ENCODE results near the gene WNT9A. TPM values are rescaled to one million over a fixed set of nuclear protein-coding genes. Genes with fewer than 3 reads are reported as not detected.

WNT9A gene
- total RNA-seq, 1 experiment from 2014 or later, result 0.24 TPM

GRCh38 chr1:227954163-227954850, 6.6 kb upstream of the WNT9A start:
- no peaks in the 10 kb centered on the region for H3K36me3 Mint-ChIP-seq (ENCODE audit: insufficient read depth, unreplicated experiment)
- H3K4me1 Mint-ChIP-seq (ENCODE audit: low read depth, unreplicated experiment), result peaks cover 8% of the 10 kb centered on the region
- BruUV-seq (replicated peaks), result no TSS peak
- TF ChIP-seq CTCF (IDR thresholded peaks at IDR 0.05; ENCODE audit: unreplicated experiment), result no peak
- H3K27me3 Mint-ChIP-seq (ENCODE audit: unreplicated experiment), result peaks cover 52% of the 10 kb centered on the region
- no peak overlapping the region for H3K4me3 Mint-ChIP-seq (ENCODE audit: low read depth, unreplicated experiment)
- DNase-seq, result no peak
- no peak overlapping the region for H3K27ac Mint-ChIP-seq (ENCODE audit: unreplicated experiment)
- intact Hi-C loops (cut with micrococcal nuclease; ENCODE audit: unreplicated experiment), result no loop called here
- no peaks in the 10 kb centered on the region for H3K9me3 Mint-ChIP-seq (ENCODE audit: low read depth, unreplicated experiment)
- CTCF ChIA-PET, result interaction anchor here (0.9 to 1.3 kb wide), 3 partner anchors 45 to 473 kb away, joined by 3 to 9 read pairs (median 4); no protein-coding TSS in a partner anchor

DNA sequence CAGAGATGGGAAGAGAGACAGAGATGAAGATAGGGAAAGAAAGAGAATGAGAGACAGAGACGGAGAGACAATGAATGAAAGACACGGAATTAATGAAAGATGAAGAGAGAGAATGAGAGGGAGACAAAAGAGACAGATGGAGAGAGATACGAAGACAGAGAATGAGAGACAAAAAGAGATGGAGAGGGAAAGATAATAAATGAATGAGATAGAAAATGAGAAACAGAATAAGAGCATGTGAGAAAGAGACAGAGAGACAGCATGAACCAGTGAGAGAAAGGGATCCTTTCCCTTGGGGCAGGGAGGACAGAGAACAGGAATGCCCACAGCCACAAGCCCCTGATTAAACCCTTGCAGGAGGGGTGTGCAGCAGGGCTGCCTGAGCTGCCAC, 5.3 kb upstream of the WNT9A start:
- Mint-ChIP-seq H3K27me3 (ENCODE audit: unreplicated experiment) (peaks cover 58% of the 10 kb centered on the region), H3K4me3 (ENCODE audit: low read depth, unreplicated experiment) (no peak overlapping the region), H3K4me1 (ENCODE audit: low read depth, unreplicated experiment) (peaks cover 8% of the 10 kb centered on the region), H3K36me3 (ENCODE audit: insufficient read depth, unreplicated experiment) (no peaks in the 10 kb centered on the region), H3K27ac (ENCODE audit: unreplicated experiment) (no peak overlapping the region), H3K9me3 (ENCODE audit: low read depth, unreplicated experiment) (no peaks in the 10 kb centered on the region)
- BruUV-seq (replicated peaks), result no TSS peak
- intact Hi-C loops (cut with micrococcal nuclease; ENCODE audit: unreplicated experiment), result no loop called here
- CTCF ChIA-PET, result interaction anchor here (0.5 to 1.3 kb wide), 5 partner anchors 42 to 472 kb away, joined by 3 to 9 read pairs (median 5); no protein-coding TSS in a partner anchor
- no peak for TF ChIP-seq CTCF (IDR thresholded peaks at IDR 0.05; ENCODE audit: unreplicated experiment)
- no peak for DNase-seq

DNA sequence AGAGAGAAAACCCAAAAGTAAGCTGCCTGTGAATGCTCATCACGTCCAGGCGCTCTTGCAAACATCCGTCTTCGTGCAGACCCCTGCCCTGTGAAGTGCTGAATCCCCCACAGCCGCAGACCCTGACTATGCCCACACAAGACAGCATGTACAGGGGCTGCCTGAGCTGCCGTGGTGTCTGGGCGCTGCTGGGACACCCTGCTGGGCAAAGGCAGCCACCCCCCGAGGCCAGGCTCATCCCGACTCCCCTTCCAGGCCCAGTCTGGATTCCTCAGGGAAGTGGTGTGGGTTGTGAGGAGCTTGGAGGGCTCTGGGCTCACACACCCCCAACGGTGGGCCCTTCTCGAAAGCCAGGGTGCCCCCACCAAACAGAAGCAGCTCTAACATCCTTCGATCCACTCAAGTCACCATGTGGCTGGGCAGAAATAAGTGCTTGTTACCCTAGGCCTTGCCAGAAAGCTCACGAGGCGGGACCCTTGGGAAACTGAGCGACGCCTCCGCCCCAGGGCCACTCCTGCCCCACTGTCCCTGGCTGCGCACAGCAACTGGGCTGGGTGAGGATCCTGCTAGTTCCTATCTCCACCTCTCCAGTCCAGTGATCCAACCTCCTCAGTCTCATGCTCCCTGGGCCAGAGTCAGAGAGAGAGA, 4.8 kb upstream of the WNT9A start:
- no peak overlapping the region for H3K4me3 Mint-ChIP-seq (ENCODE audit: low read depth, unreplicated experiment)
- CTCF ChIA-PET, result interaction anchor here (0.6 to 1.3 kb wide), 2 partner anchors 190 to 499 kb away, joined by 3 to 4 read pairs; no protein-coding TSS in a partner anchor
- H3K9me3 Mint-ChIP-seq (ENCODE audit: low read depth, unreplicated experiment), result no peaks in the 10 kb centered on the region
- BruUV-seq (replicated peaks), result no TSS peak
- no peak for TF ChIP-seq CTCF (IDR thresholded peaks at IDR 0.05; ENCODE audit: unreplicated experiment)
- DNase-seq, result no peak
- intact Hi-C loops (cut with micrococcal nuclease; ENCODE audit: unreplicated experiment), result no loop called here
- H3K27me3 Mint-ChIP-seq (ENCODE audit: unreplicated experiment), result peaks cover 55% of the 10 kb centered on the region
- peaks cover 8% of the 10 kb centered on the region for H3K4me1 Mint-ChIP-seq (ENCODE audit: low read depth, unreplicated experiment)
- no peak overlapping the region for H3K27ac Mint-ChIP-seq (ENCODE audit: unreplicated experiment)
- no peaks in the 10 kb centered on the region for H3K36me3 Mint-ChIP-seq (ENCODE audit: insufficient read depth, unreplicated experiment)

DNA sequence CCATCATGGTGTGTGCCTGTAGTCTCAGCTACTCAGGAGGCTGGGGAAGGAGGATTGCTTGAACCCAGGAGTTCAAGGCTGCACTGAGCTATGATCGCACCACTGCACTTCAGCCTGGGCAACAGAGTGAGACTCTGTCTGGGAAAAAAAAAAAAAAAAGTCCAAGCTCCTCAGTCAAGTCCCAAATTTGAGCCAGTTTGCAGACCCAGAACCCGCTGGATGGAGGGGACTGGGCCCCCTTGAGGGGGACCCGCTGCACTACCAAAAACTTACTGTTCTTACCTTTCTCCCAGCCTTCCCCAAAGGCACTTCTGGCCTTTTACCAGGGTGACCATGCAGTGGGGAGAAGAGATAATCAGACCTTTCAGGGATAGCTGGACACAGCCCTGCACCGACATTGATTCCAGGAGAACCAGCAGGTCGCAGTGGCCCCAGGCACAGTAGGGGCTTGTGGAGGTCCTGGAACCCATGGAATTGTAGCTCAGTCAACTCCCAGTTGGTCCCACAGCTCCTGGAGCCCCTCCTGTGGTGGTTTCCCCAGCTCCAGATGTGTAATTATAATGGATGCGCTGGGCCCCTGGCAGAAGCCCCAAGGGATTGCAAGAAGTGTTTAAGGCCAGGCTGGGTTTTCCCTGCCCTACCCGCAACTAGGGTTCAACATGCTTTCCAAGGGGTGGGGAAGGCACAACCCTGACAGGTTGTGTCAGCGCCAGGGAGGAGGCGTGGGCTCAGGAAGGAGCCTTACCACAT, 4.1 kb upstream of the WNT9A start:
- Mint-ChIP-seq H3K27ac (ENCODE audit: unreplicated experiment) (no peak overlapping the region), H3K4me3 (ENCODE audit: low read depth, unreplicated experiment) (no peak overlapping the region), H3K27me3 (ENCODE audit: unreplicated experiment) (peaks cover 58% of the 10 kb centered on the region), H3K36me3 (ENCODE audit: insufficient read depth, unreplicated experiment) (peaks cover 7% of the 10 kb centered on the region), H3K4me1 (ENCODE audit: low read depth, unreplicated experiment) (peaks cover 9% of the 10 kb centered on the region), H3K9me3 (ENCODE audit: low read depth, unreplicated experiment) (no peaks in the 10 kb centered on the region)
- BruUV-seq (replicated peaks), result no TSS peak
- CTCF ChIA-PET, result interaction anchor here (0.6 to 1.3 kb wide), 2 partner anchors 190 to 500 kb away, joined by 3 to 4 read pairs; no protein-coding TSS in a partner anchor
- no peak for DNase-seq
- TF ChIP-seq CTCF (IDR thresholded peaks at IDR 0.05; ENCODE audit: unreplicated experiment), result no peak
- intact Hi-C loops (cut with micrococcal nuclease; ENCODE audit: unreplicated experiment), result no loop called here
